Left ventricle myocardium superior (tissue), 1 donor: ENCODE measurements around the gene NFIC. TPM values are rescaled to one million over a fixed set of nuclear protein-coding genes. Genes with fewer than 3 reads are reported as not detected.

ENCODE experiments used
- ATAC-seq: fragments of 200-7000 bp; cut with Tn5 transposase; one replicate; pipeline ENCODE4 v1.9.1; 2020; ENCODE audit warnings: mild to moderate bottlenecking, moderate library complexity
- DNase-seq: peaks from one replicate; pipeline ENCODE4 v3.0.0-alpha.2; 2020
- intact Hi-C: fragments of 100-400 bp; cut with micrococcal nuclease; formaldehyde crosslinking; loops from one replicate; pipeline ENCODE4 v1.11.0; 2022
- total RNA-seq: library from RNA; stranded (reverse); fragmentation: NEBNext Ultra II Directional; extraction: Animal tissue kit (Norgen Biotek cat#: 25700); gene quantifications from one replicate; pipeline ENCODE4 v1.2.1, GENCODE V29; 2021
- donor health status: DM: no; HTN: yes; CAD: no; lungs with severe emphysema.

NFIC gene
- total RNA-seq, 1 donor from 2014 or later: 178 TPM

DNA sequence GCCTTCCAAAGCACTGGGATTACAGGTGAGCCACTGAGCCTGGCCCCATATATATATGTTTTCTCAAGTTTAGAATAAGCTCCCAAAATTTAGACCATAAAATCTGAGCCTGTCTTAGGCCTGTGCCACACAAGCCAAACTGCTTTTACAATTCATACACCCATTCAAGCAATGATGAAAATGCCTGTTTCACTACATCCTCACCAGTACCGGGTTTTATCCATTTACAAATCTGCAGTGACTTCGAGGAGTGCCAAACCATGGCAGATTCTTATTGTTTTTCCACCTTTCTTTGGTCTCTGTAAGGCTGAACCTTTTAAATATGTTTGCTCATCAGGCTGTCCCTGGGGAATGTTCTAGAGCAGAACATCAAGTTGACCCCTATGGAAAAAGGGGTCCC lies 9.6 kb upstream of the NFIC start:
- intact Hi-C loops: no loop called here
- ATAC-seq (no peak), DNase-seq (no peak)

GRCh38 chr19:3357271-3357991 lies 9.0 kb upstream of the NFIC start:
- ATAC-seq (no peak), DNase-seq (no peak)
- intact Hi-C loops: no loop called here

- intact Hi-C loops: no loop called here
- DNase-seq (peak; percentile 43), ATAC-seq (no peak)
Observed at GRCh38 chr19:3357992-3358688, 8.2 kb upstream of the NFIC start.

DNA sequence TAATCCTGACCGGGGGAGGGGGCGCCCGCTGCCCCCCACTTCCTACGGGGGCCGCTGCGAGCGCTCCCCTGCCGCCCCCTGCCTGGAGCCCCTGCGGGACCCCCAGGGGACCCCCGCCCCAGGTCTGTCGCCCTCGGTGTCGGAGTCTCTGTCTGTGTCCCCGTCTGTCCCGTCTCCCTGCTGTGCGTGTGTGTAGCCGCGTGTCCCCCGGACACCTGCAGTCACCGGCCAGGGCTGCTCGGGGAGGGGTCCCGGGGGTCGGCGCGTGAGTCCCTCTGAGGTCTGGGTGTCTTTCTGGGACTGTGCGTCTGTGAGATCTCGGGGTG lies 7.7 kb upstream of the NFIC start:
- ATAC-seq (peak; percentile 0), DNase-seq (no peak)
- intact Hi-C loops: no loop called here

GRCh38 chr19:3359015-3359918 lies 7.1 kb upstream of the NFIC start:
- intact Hi-C loops: no loop called here
- ATAC-seq (peak; percentile 52), DNase-seq (peak; percentile 88)

DNA sequence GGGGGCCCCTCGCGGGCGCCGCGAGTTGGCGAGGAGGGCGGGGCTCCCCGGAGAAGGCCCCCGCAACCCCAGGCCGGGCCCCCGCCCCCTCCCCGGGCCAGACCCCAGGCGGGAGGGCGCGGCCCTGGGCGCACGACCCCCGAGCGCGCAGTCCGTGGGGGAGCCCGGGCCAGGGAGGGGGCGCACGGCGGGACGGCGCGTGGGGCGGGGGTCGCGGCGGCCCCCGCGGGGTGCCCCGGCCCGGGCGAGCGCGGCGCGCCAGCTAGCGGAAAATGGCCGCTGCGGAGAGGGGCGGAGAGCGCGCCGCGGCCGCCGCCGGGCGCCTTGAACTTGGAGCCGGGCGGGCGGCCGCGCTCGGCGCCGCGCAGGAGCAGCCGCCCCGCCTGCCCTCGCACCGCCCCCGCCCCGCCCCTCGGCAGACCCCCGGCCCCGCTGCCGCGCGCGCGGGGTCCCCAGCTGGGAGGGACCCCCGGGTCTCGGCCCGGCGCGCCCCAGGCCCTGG lies 6.4 kb upstream of the NFIC start:
- ATAC-seq (no peak), DNase-seq (peak; percentile 69)
- intact Hi-C loops: loop anchor here (10.0 kb wide), 1 partner anchor 65 kb away; no protein-coding TSS in a partner anchor

GRCh38 chr19:3360421-3361383 lies 5.7 kb upstream of the NFIC start:
- intact Hi-C loops: loop anchor here (10.0 kb wide), 1 partner anchor 64 kb away; no protein-coding TSS in a partner anchor
- DNase-seq (peak; percentile 91), ATAC-seq (peak; percentile 71)

DNA sequence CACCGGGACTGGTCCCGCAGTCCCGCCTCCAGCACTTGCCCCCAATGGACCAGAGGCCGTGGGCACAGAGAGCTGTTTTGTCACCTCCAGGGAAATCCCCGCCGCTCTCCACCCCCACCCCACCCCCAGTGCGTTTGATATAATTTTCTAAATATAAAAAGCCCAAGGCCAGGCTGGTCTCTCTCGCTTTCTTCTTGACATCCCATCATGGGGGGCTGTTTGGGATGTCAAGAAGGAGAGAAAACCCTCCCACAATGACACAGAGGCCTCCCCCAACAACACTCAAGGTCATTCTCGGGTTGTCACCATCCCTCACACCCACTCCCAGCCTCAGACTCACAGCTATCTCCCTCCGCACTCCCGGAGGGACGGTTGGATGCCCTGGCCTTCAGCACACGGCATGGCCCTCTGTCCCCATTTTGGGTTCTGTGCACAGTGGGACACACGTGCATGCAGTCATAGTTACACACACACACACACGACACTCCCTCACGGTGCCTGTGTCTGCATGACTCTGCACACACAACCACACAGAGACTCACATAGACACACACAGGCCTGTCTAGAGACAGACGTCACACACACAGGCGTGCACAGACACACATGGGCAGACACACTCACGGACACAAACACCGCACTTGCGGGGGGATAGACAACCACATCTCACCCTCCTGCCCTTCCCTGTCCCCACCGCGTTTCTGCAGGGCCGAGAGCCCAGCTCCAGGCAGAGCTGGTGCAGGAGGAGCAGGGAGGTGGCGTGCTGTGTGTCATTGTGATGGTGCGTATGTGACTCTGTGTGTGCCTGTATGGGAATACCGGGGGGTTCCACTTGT lies 4.8 kb upstream of the NFIC start:
- DNase-seq: no peak
- intact Hi-C loops: loop anchor here (10.0 kb wide), 1 partner anchor 63 kb away; no protein-coding TSS in a partner anchor
- ATAC-seq: peak; percentile 50

GRCh38 chr19:3362217-3362906 lies 4.0 kb upstream of the NFIC start:
- intact Hi-C loops: loop anchor here (10.0 kb wide), 1 partner anchor 62 kb away; no protein-coding TSS in a partner anchor
- no peak for ATAC-seq
- no peak for DNase-seq

DNA sequence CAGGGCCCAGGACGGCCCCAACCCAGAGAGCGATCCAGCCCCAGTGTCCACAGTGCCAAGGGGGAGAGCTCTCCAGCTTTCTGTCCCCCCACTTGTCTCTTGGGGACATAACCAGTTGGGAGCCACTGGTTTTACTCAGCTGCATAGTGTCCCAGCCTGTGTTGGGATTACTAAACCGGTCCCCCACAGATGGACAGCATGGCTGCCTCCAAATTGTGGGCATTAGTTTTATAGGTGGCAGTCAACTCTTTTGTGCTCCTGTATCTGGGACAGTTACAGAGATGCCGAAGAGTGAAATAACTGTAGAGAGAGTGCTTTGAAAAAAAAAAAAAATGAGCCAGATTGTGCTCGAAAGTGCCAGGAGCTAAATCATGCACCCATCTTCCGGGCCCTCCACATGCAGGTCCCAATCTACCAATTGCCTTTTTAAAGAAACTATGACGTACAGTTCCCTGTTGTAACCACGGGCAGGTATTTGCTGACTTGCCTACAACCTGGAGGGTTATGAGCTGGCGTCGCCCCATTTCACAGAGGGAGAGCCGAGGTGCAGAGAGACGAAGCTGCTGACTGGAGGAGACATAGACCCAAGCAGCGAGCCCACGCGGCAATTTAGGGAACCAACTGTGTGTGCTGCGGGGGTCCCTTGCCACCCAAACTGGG lies 2.4 kb upstream of the NFIC start:
- DNase-seq (no peak), ATAC-seq (no peak)
- intact Hi-C loops: loop anchor here (10.0 kb wide), 1 partner anchor 61 kb away; no protein-coding TSS in a partner anchor

GRCh38 chr19:3364501-3364858 lies 1.9 kb upstream of the NFIC start:
- no peak for DNase-seq
- no peak for ATAC-seq
- intact Hi-C loops: loop anchor here (10.0 kb wide), 1 partner anchor 60 kb away; no protein-coding TSS in a partner anchor

- ATAC-seq: no peak
- peak; percentile 69 for DNase-seq
- intact Hi-C loops: loop anchor here (10.0 kb wide), 1 partner anchor 60 kb away; no protein-coding TSS in a partner anchor
Observed at GRCh38 chr19:3365093-3365835, 1.1 kb upstream of the NFIC start.

- peak; percentile 47 for ATAC-seq
- peak; percentile 77 for DNase-seq
- intact Hi-C loops: loop anchor here (10.0 kb wide), 1 partner anchor 58 kb away; no protein-coding TSS in a partner anchor
Observed at GRCh38 chr19:3366753-3367627, 607 bp downstream of the NFIC start.

GRCh38 chr19:3367628-3368440 lies 1.5 kb downstream of the NFIC start:
- intact Hi-C loops: loop anchor here (10.0 kb wide), 1 partner anchor 57 kb away; no protein-coding TSS in a partner anchor
- DNase-seq (peak; percentile 50), ATAC-seq (no peak)
